Lower leg skin (tissue), 4 donors: ENCODE results near the gene KLB. TPM values are rescaled to one million over a fixed set of nuclear protein-coding genes. Genes with fewer than 3 reads are reported as not detected.
"Not testable (repeated sequence)": the region's sequence is repeated elsewhere in the genome, so short reads cannot be mapped to it uniquely, and the experiment has no call there.

ENCODE experiments used
- DNase-seq, 2 donors: peaks; one replicate each; pipeline ENCODE4 v3.0.0-alpha.2; 2019; ENCODE audit warnings: low spot score in 2 of 2
- H3K4me3 ChIP-seq: fragments of 200-600 bp; sonication (generic); 2 replicates; pipeline ENCODE4 v1.5.1; 2017; ENCODE audit warnings: mild to moderate bottlenecking, low read depth; ENCODE audit not compliant: poor library complexity, severe bottlenecking
- POLR2A ChIP-seq, 2 donors: fragments of 450-650 bp; IDR thresholded peaks; one replicate each; pipeline ENCODE4 v1.6.1; 2016 to 2017; ENCODE audit warnings: antibody characterized with exemption in 2 of 2, mild to moderate bottlenecking in 1 of 2, moderate library complexity in 1 of 2
- WGBS, 2 donors: methylation state at CpG; one replicate each; pipeline ENCODE4 v1.1.5; 2018; 5-methylcytosine and 5-hydroxymethylcytosine counted together
- intact Hi-C: fragments of 100-400 bp; cut with DNase I; formaldehyde crosslinking; loops from one replicate; pipeline ENCODE4 v1.15.0; 2023; ENCODE audit warnings: low total_unique reads
- total RNA-seq, 4 donors: library from RNA; depleted of rRNA; stranded (reverse); fragments of >200 nt; gene quantifications; one replicate each; pipeline ENCODE4 v1.1.0, GENCODE V29; 2016
- TF ChIP-seq, protein P1 (sequence below), 3 donors: fragments of 450-650 bp; IDR thresholded peaks; one replicate each; pipeline ENCODE4 v1.5.1; 2016; ENCODE audit warnings: antibody characterized with exemption in 3 of 3, mild to moderate bottlenecking in 3 of 3, moderate library complexity in 2 of 3

KLB gene
- total RNA-seq, 4 donors from 2014 or later: 0.38 to 0.74 (median 0.45) TPM

GRCh38 chr4:39415678-39416283, 9.1 kb downstream of the KLB start:
- no peak for DNase-seq
- WGBS, 2 donors: 50 to 61% methylated on average over 2 of the region's 2 CpGs
- intact Hi-C loops: no loop called here
- no peak for TF ChIP-seq POLR2A (IDR thresholded peaks at IDR 0.05)
- TF ChIP-seq, protein P1, sequence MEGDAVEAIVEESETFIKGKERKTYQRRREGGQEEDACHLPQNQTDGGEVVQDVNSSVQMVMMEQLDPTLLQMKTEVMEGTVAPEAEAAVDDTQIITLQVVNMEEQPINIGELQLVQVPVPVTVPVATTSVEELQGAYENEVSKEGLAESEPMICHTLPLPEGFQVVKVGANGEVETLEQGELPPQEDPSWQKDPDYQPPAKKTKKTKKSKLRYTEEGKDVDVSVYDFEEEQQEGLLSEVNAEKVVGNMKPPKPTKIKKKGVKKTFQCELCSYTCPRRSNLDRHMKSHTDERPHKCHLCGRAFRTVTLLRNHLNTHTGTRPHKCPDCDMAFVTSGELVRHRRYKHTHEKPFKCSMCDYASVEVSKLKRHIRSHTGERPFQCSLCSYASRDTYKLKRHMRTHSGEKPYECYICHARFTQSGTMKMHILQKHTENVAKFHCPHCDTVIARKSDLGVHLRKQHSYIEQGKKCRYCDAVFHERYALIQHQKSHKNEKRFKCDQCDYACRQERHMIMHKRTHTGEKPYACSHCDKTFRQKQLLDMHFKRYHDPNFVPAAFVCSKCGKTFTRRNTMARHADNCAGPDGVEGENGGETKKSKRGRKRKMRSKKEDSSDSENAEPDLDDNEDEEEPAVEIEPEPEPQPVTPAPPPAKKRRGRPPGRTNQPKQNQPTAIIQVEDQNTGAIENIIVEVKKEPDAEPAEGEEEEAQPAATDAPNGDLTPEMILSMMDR (IDR thresholded peaks at IDR 0.05): no peak
- H3K4me3 ChIP-seq: no peak overlapping the region

DNA sequence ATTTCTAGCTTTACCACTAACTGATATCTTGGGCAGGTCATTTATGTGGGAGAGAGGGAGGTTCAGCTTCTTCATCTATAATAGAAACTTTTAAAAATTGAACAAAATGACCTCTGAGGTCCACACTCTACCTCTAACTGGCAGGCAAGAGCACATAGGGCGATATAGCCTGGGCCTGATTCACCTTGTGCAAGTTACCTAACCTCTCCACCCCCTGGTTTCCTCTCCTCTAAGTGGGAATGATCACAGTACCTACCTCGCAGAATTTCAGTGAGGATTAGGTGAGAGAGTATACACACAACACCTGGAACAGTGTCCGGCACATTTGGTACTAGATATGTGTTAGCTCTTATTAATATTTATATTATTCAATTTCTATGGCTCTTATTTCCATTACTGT, 15.5 kb downstream of the KLB start:
- no peak for DNase-seq
- H3K4me3 ChIP-seq: no peak overlapping the region
- intact Hi-C loops: no loop called here
- TF ChIP-seq, protein P1 (IDR thresholded peaks at IDR 0.05): no peak
- TF ChIP-seq POLR2A (IDR thresholded peaks at IDR 0.05): no peak
- WGBS, 2 donors: 83 to 92% methylated on average over 3 of the region's 3 CpGs

- DNase-seq, H3K4me3 ChIP-seq, intact Hi-C loops: not testable (repeated sequence)
- WGBS, 2 donors: 81 to 83% methylated on average over 1 of the region's 1 CpG
These were observed 18.6 kb downstream of the KLB start for GRCh38 chr4:39425297-39425696.

GRCh38 chr4:39426728-39427127, 20.0 kb downstream of the KLB start:
- 88 to 90% methylated on average over 1 of the region's 1 CpG for WGBS, 2 donors
- intact Hi-C loops: no loop called here
- TF ChIP-seq POLR2A (IDR thresholded peaks at IDR 0.05): no peak
- TF ChIP-seq, protein P1 (IDR thresholded peaks at IDR 0.05): no peak

DNA sequence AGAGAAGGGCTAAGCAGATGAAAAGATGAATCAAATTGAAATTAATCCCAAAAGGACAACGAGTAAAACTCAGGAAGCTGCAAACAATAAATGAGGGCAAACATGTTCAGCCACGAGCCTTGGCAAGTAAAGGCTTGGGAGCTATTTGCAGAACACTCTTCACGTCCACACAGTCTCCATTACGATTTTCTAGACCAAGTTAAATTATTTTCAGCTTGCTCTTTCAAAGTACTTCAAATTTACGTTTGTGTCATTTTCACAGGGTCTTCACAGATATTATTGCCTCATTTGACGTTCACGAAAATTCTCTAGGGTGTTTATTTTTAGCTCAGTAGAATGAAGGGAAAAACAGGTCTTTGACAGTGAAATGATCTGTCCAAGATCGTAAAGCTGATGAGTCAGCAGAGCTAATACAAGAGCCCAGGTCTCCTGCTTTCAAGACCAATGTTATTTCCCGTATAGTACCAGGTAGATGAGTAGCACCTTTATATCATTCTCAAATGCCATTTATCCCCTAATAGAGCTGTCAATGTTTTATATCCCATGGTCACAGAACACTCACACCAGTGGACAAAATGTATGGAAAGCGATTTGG, 20.9 kb downstream of the KLB start:
- no peak overlapping the region for H3K4me3 ChIP-seq
- intact Hi-C loops: no loop called here
- 33 to 36% methylated on average over 10 of the region's 10 CpGs for WGBS, 2 donors
- no peak for DNase-seq
- TF ChIP-seq, protein P1 (IDR thresholded peaks at IDR 0.05): no peak
- TF ChIP-seq POLR2A (IDR thresholded peaks at IDR 0.05): no peak

More at GRCh38 chr4:39426728-39427127, 20.0 kb downstream of the KLB start:
- DNase-seq: no peak
- H3K4me3 ChIP-seq: no peak overlapping the region

GRCh38 chr4:39429476-39430334, 23.0 kb downstream of the KLB start:
- WGBS, 2 donors: 65 to 79% methylated on average over 4 of the region's 4 CpGs
- intact Hi-C loops: no loop called here
- no peak for DNase-seq
- H3K4me3 ChIP-seq: no peak overlapping the region
- TF ChIP-seq POLR2A (IDR thresholded peaks at IDR 0.05): no peak
- TF ChIP-seq, protein P1 (IDR thresholded peaks at IDR 0.05): no peak
